ENCODE data around the gene GPC6. TPM values are rescaled to one million over a fixed set of nuclear protein-coding genes. Genes with fewer than 3 reads are reported as not detected.
"Not testable (repeated sequence)": the region's sequence is repeated elsewhere in the genome, so short reads cannot be mapped to it uniquely, and the experiment has no call there.

GPC6 gene
- total RNA-seq, 3 donors from 2014 or later (not counting 1 experiment from before 2014, with no cell fraction given) = not detected

DNA sequence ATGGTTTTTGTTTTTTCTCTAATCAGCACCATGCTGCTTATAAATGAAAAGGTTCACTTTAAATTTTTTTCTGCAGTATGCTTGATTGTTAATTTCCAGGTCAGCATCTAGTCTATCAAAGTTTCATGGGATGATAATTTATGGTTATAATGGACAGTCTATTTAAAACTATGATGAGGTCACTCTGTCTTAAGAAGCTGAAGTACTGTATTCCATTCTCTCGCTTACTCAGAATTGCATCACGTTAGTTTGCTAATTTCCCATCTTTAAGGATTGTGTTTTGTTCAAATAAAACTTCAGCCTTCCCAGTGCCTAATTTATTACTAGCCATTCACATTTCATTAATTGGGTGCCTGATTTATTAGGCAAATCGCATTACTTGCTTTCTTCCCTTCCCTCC lies 94.3 kb downstream of the GPC6 start:
- Mint-ChIP-seq H3K9me3 (peaks cover 14 to 27% of the 10 kb centered on the region in 2 donors), H3K36me3 (no peaks in the 10 kb centered on the region), H3K27ac (no peak overlapping the region), H3K4me1 (no peaks in the 10 kb centered on the region), H3K4me3 (no peak overlapping the region), H3K27me3 (ENCODE audit: low read depth in 2 of 2) (no peaks in the 10 kb centered on the region)
- no peak overlapping the region for H3K4me3 ChIP-seq (ENCODE audit: low read length)
- no peaks in the 10 kb centered on the region for H3K9me3 ChIP-seq (ENCODE audit: control insufficient read depth, insufficient read depth, low read length)
- no peak overlapping the region for H3K27ac ChIP-seq (ENCODE audit: low read length)
- 90% methylated on average over 3 of the region's 3 CpGs for WGBS (ENCODE audit: insufficient coverage)
- ATAC-seq = no peak
- TF ChIP-seq, protein P1, sequence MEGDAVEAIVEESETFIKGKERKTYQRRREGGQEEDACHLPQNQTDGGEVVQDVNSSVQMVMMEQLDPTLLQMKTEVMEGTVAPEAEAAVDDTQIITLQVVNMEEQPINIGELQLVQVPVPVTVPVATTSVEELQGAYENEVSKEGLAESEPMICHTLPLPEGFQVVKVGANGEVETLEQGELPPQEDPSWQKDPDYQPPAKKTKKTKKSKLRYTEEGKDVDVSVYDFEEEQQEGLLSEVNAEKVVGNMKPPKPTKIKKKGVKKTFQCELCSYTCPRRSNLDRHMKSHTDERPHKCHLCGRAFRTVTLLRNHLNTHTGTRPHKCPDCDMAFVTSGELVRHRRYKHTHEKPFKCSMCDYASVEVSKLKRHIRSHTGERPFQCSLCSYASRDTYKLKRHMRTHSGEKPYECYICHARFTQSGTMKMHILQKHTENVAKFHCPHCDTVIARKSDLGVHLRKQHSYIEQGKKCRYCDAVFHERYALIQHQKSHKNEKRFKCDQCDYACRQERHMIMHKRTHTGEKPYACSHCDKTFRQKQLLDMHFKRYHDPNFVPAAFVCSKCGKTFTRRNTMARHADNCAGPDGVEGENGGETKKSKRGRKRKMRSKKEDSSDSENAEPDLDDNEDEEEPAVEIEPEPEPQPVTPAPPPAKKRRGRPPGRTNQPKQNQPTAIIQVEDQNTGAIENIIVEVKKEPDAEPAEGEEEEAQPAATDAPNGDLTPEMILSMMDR (IDR thresholded peaks at IDR 0.05) = no peak
- H3K4me1 ChIP-seq (ENCODE audit: control insufficient read depth, insufficient read depth, low read length) = no peaks in the 10 kb centered on the region
- H3K36me3 ChIP-seq (ENCODE audit: control insufficient read depth, insufficient read depth, low read length) = no peaks in the 10 kb centered on the region
- no peaks in the 10 kb centered on the region for H3K27me3 ChIP-seq (ENCODE audit: control insufficient read depth, insufficient read depth, low read length)
- intact Hi-C loops (cut with micrococcal nuclease) = no loop called here
- DNase-seq = no peak

DNA sequence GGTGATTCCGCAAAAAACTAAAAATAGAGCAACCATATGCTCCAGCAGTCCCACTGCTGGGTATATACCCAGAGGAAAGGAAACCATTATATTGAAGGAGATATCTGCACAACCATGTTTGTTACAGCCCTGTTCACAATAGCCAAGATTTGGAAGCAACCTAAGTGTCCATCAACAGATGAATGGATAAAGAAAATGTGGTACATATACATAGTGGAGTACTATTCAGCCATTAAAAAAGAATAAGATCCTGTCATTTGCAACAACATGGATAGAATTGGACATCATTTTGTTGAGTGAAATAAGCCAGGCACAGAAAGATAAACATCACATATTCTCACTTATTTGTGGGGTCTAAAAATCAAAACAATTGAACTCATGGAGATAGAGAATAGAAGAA lies 97.3 kb downstream of the GPC6 start:
- H3K27ac Mint-ChIP-seq; H3K4me3 ChIP-seq (ENCODE audit: low read length); H3K36me3 ChIP-seq (ENCODE audit: control insufficient read depth, insufficient read depth, low read length); DNase-seq; H3K4me1 ChIP-seq (ENCODE audit: control insufficient read depth, insufficient read depth, low read length); H3K27me3 ChIP-seq (ENCODE audit: control insufficient read depth, insufficient read depth, low read length); H3K9me3 ChIP-seq (ENCODE audit: control insufficient read depth, insufficient read depth, low read length); H3K36me3 Mint-ChIP-seq; H3K4me3 Mint-ChIP-seq; ATAC-seq; H3K27ac ChIP-seq (ENCODE audit: low read length); H3K27me3 Mint-ChIP-seq (ENCODE audit: low read depth in 2 of 2); H3K4me1 Mint-ChIP-seq; intact Hi-C loops (cut with micrococcal nuclease): not testable (repeated sequence)
- peaks cover 12 to 23% of the 10 kb centered on the region in 2 donors for H3K9me3 Mint-ChIP-seq
- WGBS (ENCODE audit: insufficient coverage) = no CpG with 5 or more reads among the region's 1 CpG

DNA sequence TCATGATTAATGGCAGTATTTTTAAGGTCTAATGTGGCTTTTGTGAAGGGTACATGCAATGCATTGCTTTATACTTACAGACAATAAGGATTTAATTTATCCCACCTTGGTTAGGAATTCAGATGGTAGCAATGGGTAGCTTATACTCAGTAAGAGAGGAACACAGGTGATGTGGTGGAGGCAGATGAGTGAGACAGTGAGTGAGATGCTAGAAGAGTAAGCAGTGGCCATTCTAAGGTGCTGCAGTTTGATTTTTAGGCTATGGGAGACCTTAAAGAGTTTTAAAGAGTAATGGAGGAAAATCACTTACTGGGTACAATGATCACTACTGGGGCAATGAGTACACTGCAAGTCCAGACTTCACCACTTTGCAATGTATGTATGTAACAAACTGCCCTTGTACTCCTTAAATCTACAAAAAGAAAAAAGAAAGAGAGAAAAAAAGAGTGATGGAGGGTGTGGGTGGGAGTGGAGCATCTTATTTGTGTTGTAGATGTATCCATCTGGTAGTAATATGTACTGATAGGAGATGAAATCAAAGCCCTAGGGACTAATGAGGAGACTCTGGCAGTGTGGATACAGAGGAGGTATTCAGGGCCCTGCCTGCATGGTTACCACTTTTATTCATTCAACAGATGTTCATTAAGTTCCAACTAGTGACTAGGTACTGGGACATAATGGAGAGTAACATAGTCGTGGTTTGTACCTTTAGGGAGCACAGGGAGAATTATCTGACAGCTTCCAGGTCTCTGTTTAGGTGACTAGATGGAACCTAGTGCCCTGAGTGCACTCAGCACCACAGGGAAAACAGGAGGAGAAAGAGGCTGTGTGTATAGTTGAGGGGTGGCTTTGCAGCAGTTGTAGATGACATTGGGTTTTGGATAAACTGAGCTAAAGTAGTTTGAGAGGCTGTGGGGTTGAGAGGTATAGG lies 99.0 kb downstream of the GPC6 start:
- 86% methylated on average over 1 of the region's 1 CpG for WGBS (ENCODE audit: insufficient coverage)
- Histone ChIP-seq H3K4me1 (ENCODE audit: control insufficient read depth, insufficient read depth, low read length) (no peaks in the 10 kb centered on the region), H3K27me3 (ENCODE audit: control insufficient read depth, insufficient read depth, low read length) (no peaks in the 10 kb centered on the region), H3K9me3 (ENCODE audit: control insufficient read depth, insufficient read depth, low read length) (no peaks in the 10 kb centered on the region), H3K36me3 (ENCODE audit: control insufficient read depth, insufficient read depth, low read length) (no peaks in the 10 kb centered on the region), H3K4me3 (ENCODE audit: low read length) (no peak overlapping the region), H3K27ac (ENCODE audit: low read length) (no peak overlapping the region)
- DNase-seq (no peak), ATAC-seq (no peak)
- no peak overlapping the region for H3K4me3 Mint-ChIP-seq
- no peaks in the 10 kb centered on the region for H3K36me3 Mint-ChIP-seq
- no peaks in the 10 kb centered on the region for H3K27me3 Mint-ChIP-seq (ENCODE audit: low read depth in 2 of 2)
- intact Hi-C loops (cut with micrococcal nuclease) = no loop called here
- H3K9me3 Mint-ChIP-seq = peaks cover 8 to 20% of the 10 kb centered on the region in 2 donors
- no peaks in the 10 kb centered on the region for H3K4me1 Mint-ChIP-seq
- TF ChIP-seq, protein P1 (IDR thresholded peaks at IDR 0.05) = no peak
- no peak overlapping the region for H3K27ac Mint-ChIP-seq

DNA sequence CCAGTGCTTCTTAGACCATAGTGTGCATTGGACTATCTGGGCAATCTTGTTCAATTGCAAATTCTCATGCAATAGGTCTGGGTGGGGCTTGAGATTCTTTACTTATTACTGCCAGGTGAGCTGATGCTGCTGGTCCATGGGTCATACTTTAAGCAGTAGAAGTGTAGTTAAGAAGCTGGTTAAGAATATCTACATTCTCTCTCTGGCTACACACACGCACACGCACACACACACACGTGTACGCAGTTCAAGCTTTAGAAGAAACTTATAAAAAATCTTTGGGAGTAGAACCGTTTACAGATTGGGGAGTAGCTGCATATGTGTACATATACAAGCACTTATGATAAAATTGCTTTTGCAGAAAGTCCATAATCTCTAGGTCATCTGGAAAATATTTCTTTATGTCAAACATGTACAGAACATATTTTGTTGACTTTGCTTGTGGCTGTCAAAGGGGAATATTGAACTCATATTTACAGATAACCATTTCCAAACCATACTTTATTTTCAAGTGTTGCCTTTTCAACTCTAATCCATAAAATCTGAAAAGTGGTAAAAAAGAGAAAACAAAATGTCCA lies 99.7 kb downstream of the GPC6 start:
- TF ChIP-seq, protein P1 (IDR thresholded peaks at IDR 0.05) = no peak
- no peak overlapping the region for H3K27ac Mint-ChIP-seq
- Histone ChIP-seq H3K4me3 (ENCODE audit: low read length) (no peak overlapping the region), H3K27ac (ENCODE audit: low read length) (no peak overlapping the region), H3K4me1 (ENCODE audit: control insufficient read depth, insufficient read depth, low read length) (no peaks in the 10 kb centered on the region), H3K36me3 (ENCODE audit: control insufficient read depth, insufficient read depth, low read length) (no peaks in the 10 kb centered on the region), H3K27me3 (ENCODE audit: control insufficient read depth, insufficient read depth, low read length) (no peaks in the 10 kb centered on the region), H3K9me3 (ENCODE audit: control insufficient read depth, insufficient read depth, low read length) (no peaks in the 10 kb centered on the region)
- H3K4me1 Mint-ChIP-seq = no peaks in the 10 kb centered on the region
- no peaks in the 10 kb centered on the region for H3K36me3 Mint-ChIP-seq
- peaks cover 8 to 21% of the 10 kb centered on the region in 2 donors for H3K9me3 Mint-ChIP-seq
- intact Hi-C loops (cut with micrococcal nuclease) = no loop called here
- 100% methylated on average over 1 of the region's 5 CpGs for WGBS (ENCODE audit: insufficient coverage)
- H3K27me3 Mint-ChIP-seq (ENCODE audit: low read depth in 2 of 2) = no peaks in the 10 kb centered on the region
- ATAC-seq (no peak), DNase-seq (no peak)
- H3K4me3 Mint-ChIP-seq = no peak overlapping the region

Measured in natural killer cell (primary cell).